Activated CD4-positive, alpha-beta T cell treated with anti-CD3 and anti-CD28 coated beads, Interleukin-2, Interleukin-4, amounts not matched to agents 100 ng/mL and 50 ng/mL, durations not matched to agents 16 hours and 8 hours (primary cell): ENCODE data around the gene ANKRD63.

ENCODE experiments used
- DNase-seq: peaks from one replicate; pipeline ENCODE4 v3.0.0-alpha.2; 2020; ENCODE audit warnings: low spot score

The ANKRD63 gene

GRCh38 chr15:40282869-40283614 is at the start of gene ANKRD63:
TSS of gene ANKRD63 (minus strand) at chr15:40283064. CDS start at chr15:40282586, 478 bp downstream.
- DNase-seq = no peak

DNA sequence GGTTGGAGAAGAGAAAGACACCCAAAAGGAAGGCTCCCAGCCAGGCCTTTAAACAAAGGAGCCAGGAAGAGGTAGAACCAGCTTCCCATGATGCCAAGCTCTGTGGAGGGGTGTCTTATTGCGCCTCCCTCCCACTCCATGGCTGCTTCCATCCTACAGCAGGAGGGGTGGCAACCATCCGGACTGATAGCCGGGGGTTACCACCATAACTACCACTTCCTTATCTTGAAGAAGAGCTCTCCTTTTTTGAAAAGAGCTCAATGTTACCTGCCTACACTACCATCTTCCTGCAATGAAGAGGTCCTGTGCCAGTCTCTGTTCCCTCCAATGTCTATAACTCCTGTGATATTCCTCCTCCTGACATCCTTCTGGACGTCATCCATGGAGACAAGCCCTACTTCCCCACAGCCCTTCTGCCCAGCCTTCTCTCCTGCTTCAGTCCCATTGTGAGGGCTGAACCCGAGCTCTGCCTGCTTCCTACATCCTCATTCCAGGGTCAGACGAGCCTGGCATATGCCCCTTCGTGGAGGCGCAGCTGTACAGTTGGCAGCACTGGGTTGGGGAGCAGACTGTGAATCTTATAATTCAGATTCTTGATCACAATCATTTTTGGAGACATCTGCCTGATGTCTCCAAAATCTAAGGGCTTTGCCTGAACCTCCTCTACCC is 49.4 kb upstream of the ANKRD63 start:
- DNase-seq = no peak

- DNase-seq = no peak
Measured at GRCh38 chr15:40331637-40332036, 48.8 kb upstream of the ANKRD63 start.

- DNase-seq = no peak
Measured at GRCh38 chr15:40331026-40331425, 48.2 kb upstream of the ANKRD63 start.

DNA sequence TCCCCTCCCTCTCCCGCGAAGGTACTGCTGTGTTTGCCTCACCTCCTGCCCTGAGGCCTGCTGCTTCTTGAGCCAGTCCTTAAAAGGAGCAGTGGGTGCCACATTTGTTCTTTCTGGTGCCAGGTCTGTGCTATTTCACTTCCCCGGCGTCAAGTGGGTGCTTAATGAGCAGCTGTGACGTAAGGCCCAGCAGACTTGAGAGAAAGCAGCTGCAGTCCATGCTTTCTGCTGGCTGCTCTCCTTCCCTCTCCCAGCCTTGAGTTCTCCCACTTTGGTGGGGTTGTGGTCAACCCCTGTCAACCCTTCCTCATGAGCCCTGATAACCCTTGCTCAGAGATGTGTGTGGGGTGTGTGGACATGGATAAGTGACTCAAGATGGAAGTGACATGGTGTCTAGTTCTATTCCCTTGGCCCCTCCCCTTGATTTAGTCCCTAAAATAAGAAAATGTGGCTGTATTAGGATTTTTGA is 47.5 kb upstream of the ANKRD63 start:
- DNase-seq = no peak

DNA sequence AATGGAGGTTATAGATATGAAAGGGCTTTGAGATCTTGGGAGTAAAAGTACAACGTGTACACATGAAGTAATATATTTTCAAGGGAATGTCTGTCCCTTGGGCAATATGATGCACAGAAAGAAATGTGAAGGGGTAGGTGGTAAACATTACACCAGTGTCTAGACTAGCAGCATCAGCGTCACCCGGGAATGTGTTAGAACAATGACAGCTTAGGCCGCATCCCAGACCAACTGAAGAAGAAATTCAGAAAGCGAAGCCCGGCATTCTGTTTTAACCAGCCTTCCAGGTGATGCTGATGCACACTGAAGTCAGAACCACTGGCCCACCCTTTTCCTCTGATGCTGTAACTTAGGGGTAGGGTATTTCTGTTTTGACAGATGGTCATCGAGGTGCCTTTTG is 46.9 kb upstream of the ANKRD63 start:
- no peak for DNase-seq

DNA sequence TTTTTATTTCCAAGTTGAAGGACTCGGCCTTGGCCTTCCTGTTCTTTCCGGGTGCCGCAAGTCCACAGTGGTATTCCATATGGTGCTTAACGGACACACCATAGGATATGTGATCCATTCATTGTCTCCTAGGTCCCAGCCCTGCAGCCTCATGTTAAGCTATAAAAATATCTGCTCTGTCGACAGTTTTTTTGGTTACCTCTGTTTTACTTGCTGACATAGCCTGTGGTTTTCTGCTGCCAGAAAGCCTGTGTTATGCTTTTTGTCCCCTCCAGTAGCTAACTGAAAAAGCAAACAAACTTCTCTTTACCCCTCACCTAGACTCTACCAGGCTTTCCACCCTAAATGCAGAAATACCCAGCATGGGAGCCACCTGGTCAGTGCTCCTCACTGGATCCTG is 45.9 kb upstream of the ANKRD63 start:
- DNase-seq = no peak

DNA sequence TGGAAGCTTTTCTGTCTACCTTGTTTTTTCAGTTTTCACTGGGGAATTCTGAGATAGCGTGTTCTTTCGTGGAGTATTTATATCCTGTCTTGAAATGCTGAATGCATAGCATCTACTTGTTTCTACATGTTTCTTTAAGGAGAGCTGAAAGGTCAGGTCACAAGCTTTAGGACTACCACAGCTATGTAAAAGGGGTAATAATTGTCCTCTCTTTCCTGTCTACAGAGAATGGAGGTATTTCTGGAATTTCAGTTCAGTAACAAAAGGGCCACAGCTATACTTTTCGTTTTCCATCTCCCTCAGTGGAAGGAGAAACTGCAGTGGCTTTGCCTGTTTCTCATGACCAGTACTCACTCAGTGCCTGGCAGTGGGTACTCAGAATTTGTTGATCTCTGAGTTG is 45.3 kb upstream of the ANKRD63 start:
- no peak for DNase-seq

GRCh38 chr15:40327457-40327856 is 44.6 kb upstream of the ANKRD63 start:
- no peak for DNase-seq

- no peak for DNase-seq
Measured at GRCh38 chr15:40325700-40326099, 42.8 kb upstream of the ANKRD63 start.

GRCh38 chr15:40325188-40325587 is 42.3 kb upstream of the ANKRD63 start:
- no peak for DNase-seq

DNA sequence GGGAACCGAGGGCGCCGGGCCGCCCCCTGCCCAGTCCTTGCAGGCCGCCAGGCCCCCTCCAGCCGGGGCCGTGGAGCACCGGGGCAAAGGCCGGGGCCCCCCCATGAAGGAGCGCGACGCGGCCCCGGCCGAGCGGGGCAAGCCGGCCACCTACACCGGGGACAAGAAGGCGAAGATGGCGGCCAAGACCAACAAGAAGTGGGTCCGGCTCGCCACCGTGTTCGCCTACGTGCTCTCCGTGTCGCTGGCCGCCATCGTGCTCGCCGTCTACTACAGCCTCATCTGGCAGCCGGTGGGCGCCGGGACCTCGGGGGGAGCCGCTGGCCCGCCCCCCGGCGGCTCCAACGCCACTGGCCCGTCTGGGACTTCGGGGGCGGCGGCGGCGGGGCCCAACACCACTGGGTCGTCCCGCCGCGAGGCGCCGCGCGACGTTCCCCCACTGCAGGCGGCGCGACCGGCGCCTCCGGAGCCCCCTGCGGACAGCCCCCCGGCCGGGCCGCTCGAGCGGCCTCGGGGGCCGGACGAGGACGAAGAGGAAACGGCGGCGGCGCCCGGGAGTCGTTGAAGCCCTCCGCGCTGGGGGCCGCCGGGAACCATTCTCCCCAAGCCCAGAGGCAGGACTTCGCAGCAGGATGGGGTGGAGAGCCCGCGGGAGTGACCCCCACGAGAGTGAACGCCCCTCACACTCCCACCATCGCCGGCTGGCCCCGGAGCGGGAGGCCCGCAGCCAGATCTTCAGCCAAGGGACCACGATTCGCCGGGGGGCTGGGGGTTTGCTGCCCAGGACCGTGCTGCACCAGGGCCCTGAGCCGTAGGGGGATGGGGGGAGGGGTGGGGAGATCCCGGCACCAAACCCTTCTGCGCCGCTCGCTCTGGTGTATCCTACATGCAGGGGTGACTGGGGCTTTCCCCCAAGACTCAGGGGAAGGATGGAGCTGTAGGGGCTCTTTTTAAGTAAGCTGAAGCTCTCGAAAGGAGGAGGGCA is 41.4 kb upstream of the ANKRD63 start:
- DNase-seq = no peak

GRCh38 chr15:40323239-40323952 is 40.5 kb upstream of the ANKRD63 start, which contains the start of gene INAFM2:
TSS of gene INAFM2 (plus strand) at chr15:40323692. CDS start at chr15:40324056, 364 bp downstream.
- peak; percentile 86 for DNase-seq

DNA sequence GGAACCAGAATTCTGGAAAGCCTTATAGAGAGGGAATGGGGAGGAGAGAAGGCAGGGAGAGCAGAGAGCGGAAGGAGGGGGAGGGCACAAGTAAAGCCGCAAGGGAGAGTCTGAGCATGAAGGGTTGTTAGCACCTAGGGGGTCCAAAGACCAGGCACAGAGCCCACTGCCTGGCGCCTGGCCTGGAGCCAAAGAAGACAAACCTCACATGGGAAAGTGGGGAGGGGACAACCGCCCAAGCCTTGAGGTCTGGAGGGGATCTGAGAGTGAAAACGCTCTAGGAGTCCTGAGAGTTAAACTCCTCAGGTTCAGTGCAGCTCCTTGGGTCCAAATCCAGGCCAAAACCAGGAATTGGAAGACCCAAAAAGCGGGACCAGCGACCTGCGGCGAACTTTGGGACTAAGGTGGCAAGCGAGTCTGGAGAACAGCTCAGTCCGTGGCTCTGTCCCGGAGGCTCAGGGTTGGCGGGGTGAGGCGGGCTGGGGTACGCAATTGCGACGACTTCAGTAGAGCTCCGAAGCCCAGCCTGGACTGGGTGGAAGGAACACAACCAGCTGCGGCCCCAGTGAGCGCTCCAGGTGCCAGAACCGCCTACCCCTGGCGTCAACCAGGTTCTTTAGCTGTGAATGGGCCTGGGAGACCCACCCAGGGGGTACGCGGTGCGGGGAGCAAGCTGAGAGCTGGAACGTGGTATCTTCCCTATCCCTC is 39.8 kb upstream of the ANKRD63 start:
- no peak for DNase-seq

- peak; percentile 77 for DNase-seq
Measured at GRCh38 chr15:40320931-40321371, 38.1 kb upstream of the ANKRD63 start.

DNA sequence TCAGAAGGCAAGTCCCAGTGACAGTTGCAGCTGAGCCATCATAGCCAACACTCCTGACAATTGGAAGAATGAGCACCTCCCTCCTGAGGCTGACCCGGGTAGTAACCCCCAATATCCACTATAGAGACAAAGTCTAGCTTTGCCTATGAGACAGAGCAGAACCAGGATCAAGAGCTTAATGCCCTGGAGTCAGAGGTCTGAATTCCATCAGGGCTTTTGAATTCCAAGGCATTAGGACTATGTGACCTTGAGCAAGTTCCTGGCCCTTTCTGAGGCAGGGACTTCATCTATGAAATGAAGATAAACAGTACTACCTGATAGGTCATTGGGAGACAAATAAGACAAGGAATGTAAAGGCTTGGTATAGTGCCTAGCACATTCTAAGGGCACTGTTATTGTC is 37.5 kb upstream of the ANKRD63 start:
- DNase-seq = no peak

GRCh38 chr15:40317580-40317979 is 34.7 kb upstream of the ANKRD63 start:
- DNase-seq = no peak

GRCh38 chr15:40316931-40317330 is 34.1 kb upstream of the ANKRD63 start:
- no peak for DNase-seq

GRCh38 chr15:40314723-40315276 is 31.9 kb upstream of the ANKRD63 start:
- DNase-seq = no peak
